ENCODE results near the gene PGP. TPM values are rescaled to one million over a fixed set of nuclear protein-coding genes. Genes with fewer than 3 reads are reported as not detected.

PGP gene
- total RNA-seq, 1 donor from 2014 or later: 30.6 TPM

DNA sequence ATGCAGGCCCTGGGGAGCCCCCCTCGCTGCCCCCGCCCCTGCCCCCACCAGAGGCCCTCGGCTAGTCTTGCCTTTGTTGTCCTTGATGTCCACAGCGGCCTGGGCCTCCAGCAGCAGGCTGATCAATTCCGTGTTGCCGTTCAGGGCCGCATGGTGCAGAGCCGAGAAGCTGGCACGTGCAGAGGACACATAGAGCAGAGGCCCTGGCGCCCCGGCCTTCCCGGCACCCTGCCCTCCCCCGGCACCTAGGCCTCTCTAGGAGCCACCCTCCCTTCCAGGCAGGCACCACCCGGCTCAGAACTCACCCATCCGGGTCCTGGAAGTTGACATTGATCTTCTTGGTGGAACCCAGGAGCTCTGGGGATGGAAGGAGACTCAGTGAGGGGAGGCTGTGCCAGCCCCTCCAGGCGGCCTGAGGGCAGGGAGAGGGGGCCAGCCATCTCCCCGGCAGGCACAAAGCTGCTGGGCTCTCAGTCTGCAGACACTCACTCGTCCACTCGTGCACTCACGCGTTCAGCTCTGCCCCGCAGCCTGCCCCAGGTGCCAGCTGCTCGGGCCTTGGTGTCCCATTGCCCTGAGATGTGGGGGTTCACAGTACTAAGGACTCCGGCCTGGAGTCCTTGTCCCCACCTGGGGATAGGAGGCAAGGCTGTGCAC is 24.5 kb downstream of the PGP start:
- Mint-ChIP-seq H3K4me3 (ENCODE audit: low read depth) (no peak overlapping the region), H3K4me1 (ENCODE audit: low read depth) (peaks cover 3% of the 10 kb centered on the region), H3K9me3 (ENCODE audit: low read depth) (no peaks in the 10 kb centered on the region), H3K27me3 (peaks cover 4% of the 10 kb centered on the region), H3K36me3 (ENCODE audit: insufficient read depth) (no peaks in the 10 kb centered on the region), H3K27ac (no peak overlapping the region)
- no peak for DNase-seq (ENCODE audit: low spot score, unreplicated experiment)
- TF ChIP-seq, protein P1, sequence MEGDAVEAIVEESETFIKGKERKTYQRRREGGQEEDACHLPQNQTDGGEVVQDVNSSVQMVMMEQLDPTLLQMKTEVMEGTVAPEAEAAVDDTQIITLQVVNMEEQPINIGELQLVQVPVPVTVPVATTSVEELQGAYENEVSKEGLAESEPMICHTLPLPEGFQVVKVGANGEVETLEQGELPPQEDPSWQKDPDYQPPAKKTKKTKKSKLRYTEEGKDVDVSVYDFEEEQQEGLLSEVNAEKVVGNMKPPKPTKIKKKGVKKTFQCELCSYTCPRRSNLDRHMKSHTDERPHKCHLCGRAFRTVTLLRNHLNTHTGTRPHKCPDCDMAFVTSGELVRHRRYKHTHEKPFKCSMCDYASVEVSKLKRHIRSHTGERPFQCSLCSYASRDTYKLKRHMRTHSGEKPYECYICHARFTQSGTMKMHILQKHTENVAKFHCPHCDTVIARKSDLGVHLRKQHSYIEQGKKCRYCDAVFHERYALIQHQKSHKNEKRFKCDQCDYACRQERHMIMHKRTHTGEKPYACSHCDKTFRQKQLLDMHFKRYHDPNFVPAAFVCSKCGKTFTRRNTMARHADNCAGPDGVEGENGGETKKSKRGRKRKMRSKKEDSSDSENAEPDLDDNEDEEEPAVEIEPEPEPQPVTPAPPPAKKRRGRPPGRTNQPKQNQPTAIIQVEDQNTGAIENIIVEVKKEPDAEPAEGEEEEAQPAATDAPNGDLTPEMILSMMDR (IDR thresholded peaks at IDR 0.05; ENCODE audit: unreplicated experiment): no peak

DNA sequence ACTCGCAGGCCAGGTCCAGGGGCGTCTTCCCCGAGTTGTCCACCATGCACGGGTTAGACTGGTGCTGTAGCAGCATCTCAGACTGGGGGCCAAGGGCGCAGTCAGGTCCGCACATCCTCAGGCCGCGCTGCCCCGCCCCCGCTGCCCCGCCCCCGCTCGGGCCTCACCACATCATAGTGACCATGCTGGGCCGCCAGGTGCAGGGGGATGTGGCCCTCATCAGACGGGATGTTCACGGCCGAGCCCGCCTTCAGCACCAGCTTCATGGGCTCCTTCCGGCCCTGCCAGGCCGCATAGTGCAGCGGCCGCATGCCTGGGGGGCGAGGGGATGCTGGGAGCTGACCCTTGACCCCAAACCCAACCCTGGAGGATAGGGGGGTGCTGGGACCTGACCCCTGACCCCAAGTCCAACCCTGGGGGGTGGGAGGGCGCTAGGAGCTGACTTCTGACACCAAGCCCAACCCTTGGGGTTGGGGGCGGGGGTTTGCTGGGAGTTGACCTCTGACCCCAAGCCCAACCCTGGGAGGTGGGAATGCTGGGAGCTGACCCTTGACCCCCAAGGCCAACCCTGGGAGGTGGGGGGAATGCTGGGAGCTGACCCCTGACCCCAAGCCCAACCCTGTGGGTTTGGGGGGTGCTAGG is 25.3 kb downstream of the PGP start:
- H3K4me3 Mint-ChIP-seq (ENCODE audit: low read depth): no peak overlapping the region
- TF ChIP-seq, protein P1 (IDR thresholded peaks at IDR 0.05; ENCODE audit: unreplicated experiment): no peak

DNA sequence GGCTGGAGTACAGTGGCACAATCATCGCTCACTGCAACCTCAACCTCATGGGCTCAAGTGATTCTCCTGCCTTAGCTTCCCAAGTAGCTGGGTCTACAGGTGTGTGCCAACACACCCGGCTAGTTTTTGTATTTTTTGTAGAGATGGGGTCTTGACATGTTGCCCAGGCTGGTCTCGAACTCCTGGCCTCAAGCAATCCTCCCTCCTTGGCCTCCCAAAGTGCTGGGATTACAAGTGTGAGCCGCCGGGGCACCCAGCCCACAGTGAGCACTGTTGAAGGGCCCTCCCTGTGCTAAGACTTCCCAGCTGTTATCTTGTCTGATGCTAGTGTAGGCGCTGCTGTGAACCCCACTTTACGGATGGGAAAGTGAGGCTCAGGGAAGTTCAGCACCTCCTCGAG is 26.2 kb downstream of the PGP start:
- H3K4me1 Mint-ChIP-seq (ENCODE audit: low read depth): no peaks in the 10 kb centered on the region
- no peaks in the 10 kb centered on the region for H3K36me3 Mint-ChIP-seq (ENCODE audit: insufficient read depth)
- no peaks in the 10 kb centered on the region for H3K27me3 Mint-ChIP-seq
- H3K9me3 Mint-ChIP-seq (ENCODE audit: low read depth): no peaks in the 10 kb centered on the region
- no peak overlapping the region for H3K27ac Mint-ChIP-seq
- no peak overlapping the region for H3K4me3 Mint-ChIP-seq (ENCODE audit: low read depth)
- TF ChIP-seq, protein P1 (IDR thresholded peaks at IDR 0.05; ENCODE audit: unreplicated experiment): no peak
- DNase-seq (ENCODE audit: low spot score, unreplicated experiment): no peak

More for the DNA sequence above, 25.3 kb downstream of the PGP start:
- H3K36me3 Mint-ChIP-seq (ENCODE audit: insufficient read depth): no peaks in the 10 kb centered on the region
- H3K27me3 Mint-ChIP-seq: no peaks in the 10 kb centered on the region
- no peaks in the 10 kb centered on the region for H3K9me3 Mint-ChIP-seq (ENCODE audit: low read depth)
- H3K27ac Mint-ChIP-seq: no peak overlapping the region
- H3K4me1 Mint-ChIP-seq (ENCODE audit: low read depth): no peaks in the 10 kb centered on the region
- no peak for DNase-seq (ENCODE audit: low spot score, unreplicated experiment)

DNA sequence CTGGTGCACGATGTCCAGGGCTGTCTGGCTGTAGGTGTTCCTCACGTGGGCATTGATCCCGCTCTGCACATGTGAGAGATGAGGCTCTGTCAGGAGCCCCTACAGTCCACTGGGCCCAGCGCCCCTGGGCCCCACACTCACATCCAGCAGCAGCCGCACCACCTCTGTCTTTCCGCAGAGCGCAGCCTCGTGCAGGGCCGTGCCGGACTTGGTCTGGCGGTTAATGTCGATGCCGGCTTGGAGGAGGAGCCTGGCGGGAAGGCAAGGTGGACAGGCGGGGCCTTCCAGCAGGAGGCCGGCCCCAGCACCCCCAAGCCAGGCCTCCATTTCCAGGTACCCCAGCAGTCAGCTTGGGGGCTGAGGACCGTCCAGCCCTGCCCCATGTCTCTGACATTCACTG is 27.4 kb downstream of the PGP start:
- Mint-ChIP-seq H3K27ac (no peak overlapping the region), H3K36me3 (ENCODE audit: insufficient read depth) (peaks cover under 1% of the 10 kb centered on the region), H3K27me3 (no peaks in the 10 kb centered on the region), H3K4me1 (ENCODE audit: low read depth) (no peaks in the 10 kb centered on the region), H3K9me3 (ENCODE audit: low read depth) (no peaks in the 10 kb centered on the region), H3K4me3 (ENCODE audit: low read depth) (no peak overlapping the region)
- TF ChIP-seq, protein P1 (IDR thresholded peaks at IDR 0.05; ENCODE audit: unreplicated experiment): no peak
- DNase-seq (ENCODE audit: low spot score, unreplicated experiment): no peak

DNA sequence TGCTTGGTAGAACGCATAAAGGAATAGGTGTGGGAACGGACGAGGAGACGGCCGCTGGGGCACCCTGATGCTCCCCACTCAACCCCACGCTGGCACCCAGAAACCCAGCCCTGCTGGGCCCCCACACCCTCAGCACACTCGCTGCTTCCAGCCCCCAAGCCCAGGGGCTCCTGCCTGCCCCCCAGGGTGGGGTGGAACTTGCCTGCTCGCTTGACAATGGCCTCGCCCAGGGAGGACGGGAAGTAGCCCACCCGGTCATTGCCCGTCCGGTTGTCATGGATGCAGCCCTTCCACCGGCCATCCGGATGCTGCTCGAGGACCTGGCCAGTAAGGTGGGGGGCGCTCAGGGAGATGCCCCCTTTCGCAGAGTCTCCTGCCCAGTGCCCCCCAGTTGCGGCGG is 28.1 kb downstream of the PGP start:
- H3K27me3 Mint-ChIP-seq: no peaks in the 10 kb centered on the region
- DNase-seq (ENCODE audit: low spot score, unreplicated experiment): no peak
- H3K36me3 Mint-ChIP-seq (ENCODE audit: insufficient read depth): peaks cover 2% of the 10 kb centered on the region
- no peak overlapping the region for H3K4me3 Mint-ChIP-seq (ENCODE audit: low read depth)
- H3K9me3 Mint-ChIP-seq (ENCODE audit: low read depth): no peaks in the 10 kb centered on the region
- TF ChIP-seq, protein P1 (IDR thresholded peaks at IDR 0.05; ENCODE audit: unreplicated experiment): no peak
- no peak overlapping the region for H3K27ac Mint-ChIP-seq
- no peaks in the 10 kb centered on the region for H3K4me1 Mint-ChIP-seq (ENCODE audit: low read depth)

All from progenitor cell of endocrine pancreas (in vitro differentiated cells).